Fibroblast of lung (primary cell): ENCODE results near the gene LDHD.

Source experiments
- EZH2 ChIP-seq: IDR thresholded peaks from 2 replicates; pipeline ENCODE4 v1.5.1; 2012; ENCODE audit warnings: low read length, control low read depth, mild to moderate bottlenecking; ENCODE audit errors: missing control alignments
- TF ChIP-seq, protein P1 (sequence below), 2 donors: IDR thresholded peaks in 1 of 2; conservative IDR thresholded peaks in 1 of 2; 1 replicate in 1 of 2; 2 replicates in 1 of 2; pipeline ENCODE4 v1.5.1; 2011 to 2012; ENCODE audit warnings: low read length in 2 of 2, control low read depth in 1 of 2, inconsistent platforms in 1 of 2, low read depth in 1 of 2, mild to moderate bottlenecking in 1 of 2

DNA sequence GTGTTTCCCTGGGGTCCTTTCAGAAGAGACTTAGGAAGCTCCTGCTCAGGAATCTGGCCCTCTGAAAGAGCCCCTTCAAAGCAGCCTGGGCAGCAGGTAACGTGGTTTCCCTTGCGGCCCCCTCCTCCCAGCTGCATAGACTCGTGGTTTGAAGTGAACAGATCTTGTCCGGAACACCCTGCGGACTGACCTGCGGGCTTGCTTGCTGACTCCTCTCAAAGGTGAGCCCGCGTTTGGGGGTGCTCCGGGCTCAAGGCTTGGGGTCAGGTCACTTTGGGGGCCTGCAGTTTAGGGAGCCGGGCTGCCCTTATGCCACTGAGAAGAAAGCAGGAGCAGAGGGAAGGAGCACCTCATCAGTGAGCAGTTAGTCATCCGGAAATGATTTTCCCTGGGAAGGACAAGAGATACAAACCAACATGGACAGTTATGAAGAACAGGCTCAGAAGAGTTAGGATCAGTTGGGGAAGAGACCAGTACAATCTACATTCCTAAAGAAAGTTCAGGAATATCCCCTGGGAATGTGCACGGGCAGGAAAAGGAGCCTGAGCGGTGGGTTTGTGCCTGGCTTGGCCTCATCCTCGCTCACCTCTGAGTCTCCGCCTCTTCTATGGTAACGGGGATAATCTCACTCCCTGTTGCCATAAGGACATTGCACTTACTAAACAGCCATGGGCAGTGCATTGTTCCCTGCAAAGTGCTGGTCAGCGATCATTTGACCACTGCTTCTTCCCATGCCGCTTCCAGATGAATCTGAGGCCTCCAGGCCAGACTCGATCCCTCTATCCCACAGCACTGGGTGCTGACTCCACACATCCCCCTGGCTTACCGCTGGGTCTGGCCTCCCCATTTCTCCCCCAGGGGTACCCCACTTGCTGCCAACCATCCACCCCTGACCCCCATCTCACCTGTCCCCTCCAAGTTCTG is 10.0 kb downstream of the LDHD start:
- TF ChIP-seq, protein P1, sequence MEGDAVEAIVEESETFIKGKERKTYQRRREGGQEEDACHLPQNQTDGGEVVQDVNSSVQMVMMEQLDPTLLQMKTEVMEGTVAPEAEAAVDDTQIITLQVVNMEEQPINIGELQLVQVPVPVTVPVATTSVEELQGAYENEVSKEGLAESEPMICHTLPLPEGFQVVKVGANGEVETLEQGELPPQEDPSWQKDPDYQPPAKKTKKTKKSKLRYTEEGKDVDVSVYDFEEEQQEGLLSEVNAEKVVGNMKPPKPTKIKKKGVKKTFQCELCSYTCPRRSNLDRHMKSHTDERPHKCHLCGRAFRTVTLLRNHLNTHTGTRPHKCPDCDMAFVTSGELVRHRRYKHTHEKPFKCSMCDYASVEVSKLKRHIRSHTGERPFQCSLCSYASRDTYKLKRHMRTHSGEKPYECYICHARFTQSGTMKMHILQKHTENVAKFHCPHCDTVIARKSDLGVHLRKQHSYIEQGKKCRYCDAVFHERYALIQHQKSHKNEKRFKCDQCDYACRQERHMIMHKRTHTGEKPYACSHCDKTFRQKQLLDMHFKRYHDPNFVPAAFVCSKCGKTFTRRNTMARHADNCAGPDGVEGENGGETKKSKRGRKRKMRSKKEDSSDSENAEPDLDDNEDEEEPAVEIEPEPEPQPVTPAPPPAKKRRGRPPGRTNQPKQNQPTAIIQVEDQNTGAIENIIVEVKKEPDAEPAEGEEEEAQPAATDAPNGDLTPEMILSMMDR (conservative IDR thresholded peaks at IDR 0.05 in 1 of 2, IDR thresholded peaks at IDR 0.05 in 1 of 2; ENCODE audit: low read depth in 1 of 2, low read length in 2 of 2), result no peak
- TF ChIP-seq EZH2, result no peak
